ENCODE measurements around the gene ATF3. TPM values are rescaled to one million over a fixed set of nuclear protein-coding genes. Genes with fewer than 3 reads are reported as not detected.

The ATF3 gene
- total RNA-seq, 1 experiment from 2014 or later, result 21.8 TPM

- H3K9me3 Mint-ChIP-seq (ENCODE audit: unreplicated experiment), result no peaks in the 10 kb centered on the region
- intact Hi-C loops (cut with micrococcal nuclease; ENCODE audit: unreplicated experiment), result loop anchor here (10.0 kb wide), 1 partner anchor 415 kb away; the partner anchor contains the start of gene ANGEL2
- TF ChIP-seq, protein P1, sequence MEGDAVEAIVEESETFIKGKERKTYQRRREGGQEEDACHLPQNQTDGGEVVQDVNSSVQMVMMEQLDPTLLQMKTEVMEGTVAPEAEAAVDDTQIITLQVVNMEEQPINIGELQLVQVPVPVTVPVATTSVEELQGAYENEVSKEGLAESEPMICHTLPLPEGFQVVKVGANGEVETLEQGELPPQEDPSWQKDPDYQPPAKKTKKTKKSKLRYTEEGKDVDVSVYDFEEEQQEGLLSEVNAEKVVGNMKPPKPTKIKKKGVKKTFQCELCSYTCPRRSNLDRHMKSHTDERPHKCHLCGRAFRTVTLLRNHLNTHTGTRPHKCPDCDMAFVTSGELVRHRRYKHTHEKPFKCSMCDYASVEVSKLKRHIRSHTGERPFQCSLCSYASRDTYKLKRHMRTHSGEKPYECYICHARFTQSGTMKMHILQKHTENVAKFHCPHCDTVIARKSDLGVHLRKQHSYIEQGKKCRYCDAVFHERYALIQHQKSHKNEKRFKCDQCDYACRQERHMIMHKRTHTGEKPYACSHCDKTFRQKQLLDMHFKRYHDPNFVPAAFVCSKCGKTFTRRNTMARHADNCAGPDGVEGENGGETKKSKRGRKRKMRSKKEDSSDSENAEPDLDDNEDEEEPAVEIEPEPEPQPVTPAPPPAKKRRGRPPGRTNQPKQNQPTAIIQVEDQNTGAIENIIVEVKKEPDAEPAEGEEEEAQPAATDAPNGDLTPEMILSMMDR (IDR thresholded peaks at IDR 0.05; ENCODE audit: insufficient read depth in 1 of 2, low read depth in 1 of 2, low read length in 1 of 2, severe bottlenecking in 1 of 2, unreplicated experiment in 1 of 2), result no peak
- H3K27me3 Mint-ChIP-seq (ENCODE audit: insufficient read depth, unreplicated experiment), result no peaks in the 10 kb centered on the region
- Histone ChIP-seq H3K4me1 (peaks cover 27% of the 10 kb centered on the region), H3K36me3 (ENCODE audit: control insufficient read depth, insufficient read depth, low read length) (no peaks in the 10 kb centered on the region), H3K4me3 (ENCODE audit: low read depth, low read length) (no peak overlapping the region), H3K27me3 (replicated peaks; ENCODE audit: control insufficient read depth, insufficient read depth, low read length) (peaks cover 2% of the 10 kb centered on the region; the same call in 1 of the 2 replicates), H3K9me3 (no peaks in the 10 kb centered on the region)
- H3K4me1 Mint-ChIP-seq (ENCODE audit: low read depth, unreplicated experiment), result peaks cover 43% of the 10 kb centered on the region
- POLR2A ChIA-PET, result interaction anchor here (0.5 kb wide), 1 partner anchor 162 kb away, joined by 4 read pairs; no protein-coding TSS in a partner anchor
- BruUV-seq (replicated peaks), result no TSS peak
- CTCF ChIA-PET, result no interaction called here
- no peak overlapping the region for H3K4me3 Mint-ChIP-seq (ENCODE audit: unreplicated experiment)
- peaks cover 6% of the 10 kb centered on the region for H3K36me3 Mint-ChIP-seq (ENCODE audit: insufficient read depth, unreplicated experiment)
- no peak for DNase-seq
- H3K27ac Mint-ChIP-seq (ENCODE audit: unreplicated experiment), result no peak overlapping the region
These were observed 8.3 kb upstream of the ATF3 start for GRCh38 chr1:212600071-212600915.

DNA sequence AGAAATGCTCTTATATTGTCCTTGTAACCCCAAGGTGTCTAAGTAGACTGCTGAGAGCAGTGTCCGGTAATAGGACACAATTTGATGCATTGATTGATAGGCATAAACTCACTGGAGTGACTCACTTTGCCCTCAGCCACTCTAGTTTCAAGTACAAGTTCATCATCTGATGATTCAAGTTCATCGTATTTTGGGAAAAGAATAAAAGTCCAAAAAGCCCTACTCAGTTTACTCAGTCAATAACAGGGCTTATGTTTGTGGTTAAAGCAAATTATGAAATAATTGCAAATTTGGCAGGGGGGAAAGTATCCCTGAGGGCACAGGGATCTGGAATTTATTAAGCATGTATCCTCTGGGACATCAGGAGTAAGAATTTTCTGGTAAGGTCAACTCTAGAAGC is 7.6 kb upstream of the ATF3 start:
- Histone ChIP-seq H3K9me3 (no peaks in the 10 kb centered on the region), H3K4me3 (ENCODE audit: low read depth, low read length) (no peak overlapping the region), H3K4me1 (peaks cover 29% of the 10 kb centered on the region), H3K36me3 (ENCODE audit: control insufficient read depth, insufficient read depth, low read length) (no peaks in the 10 kb centered on the region), H3K27me3 (replicated peaks; ENCODE audit: control insufficient read depth, insufficient read depth, low read length) (peaks cover 2% of the 10 kb centered on the region; the same call in 1 of the 2 replicates)
- DNase-seq, result no peak
- TF ChIP-seq, protein P1 (IDR thresholded peaks at IDR 0.05; ENCODE audit: insufficient read depth in 1 of 2, low read depth in 1 of 2, low read length in 1 of 2, severe bottlenecking in 1 of 2, unreplicated experiment in 1 of 2), result no peak
- no peak overlapping the region for H3K27ac Mint-ChIP-seq (ENCODE audit: unreplicated experiment)
- no TSS peak for BruUV-seq (replicated peaks)
- CTCF ChIA-PET, result no interaction called here
- intact Hi-C loops (cut with micrococcal nuclease; ENCODE audit: unreplicated experiment), result loop anchor here (10.0 kb wide), 1 partner anchor 414 kb away; the partner anchor contains the start of gene ANGEL2
- no peak overlapping the region for H3K4me3 Mint-ChIP-seq (ENCODE audit: unreplicated experiment)
- POLR2A ChIA-PET, result interaction anchor here (0.5 kb wide), 1 partner anchor 161 kb away, joined by 4 read pairs; no protein-coding TSS in a partner anchor
- no peaks in the 10 kb centered on the region for H3K27me3 Mint-ChIP-seq (ENCODE audit: insufficient read depth, unreplicated experiment)
- H3K4me1 Mint-ChIP-seq (ENCODE audit: low read depth, unreplicated experiment), result peaks cover 44% of the 10 kb centered on the region
- H3K9me3 Mint-ChIP-seq (ENCODE audit: unreplicated experiment), result no peaks in the 10 kb centered on the region
- H3K36me3 Mint-ChIP-seq (ENCODE audit: insufficient read depth, unreplicated experiment), result peaks cover 6% of the 10 kb centered on the region

DNA sequence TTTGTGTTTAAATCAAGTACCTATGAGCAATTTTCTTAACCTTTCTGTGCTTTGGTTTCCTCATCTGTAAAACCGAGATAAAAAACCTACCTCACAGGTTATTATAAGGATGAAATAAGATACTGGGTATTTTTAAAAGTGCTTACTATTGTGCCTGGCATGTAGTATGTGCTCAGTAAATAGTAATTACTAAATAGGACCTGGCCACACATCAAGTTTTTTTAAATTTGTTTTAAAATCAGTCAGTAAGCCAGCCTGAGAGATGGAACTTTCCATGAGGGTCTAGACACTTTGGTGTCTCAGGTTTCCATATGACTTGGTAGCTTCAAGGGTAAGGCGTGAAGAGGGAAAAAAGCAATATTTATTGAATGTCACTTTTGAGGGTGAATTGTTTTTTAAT is 7.0 kb upstream of the ATF3 start:
- ChIA-PET CTCF (no interaction called here), POLR2A (no interaction called here)
- Mint-ChIP-seq H3K27me3 (ENCODE audit: insufficient read depth, unreplicated experiment) (no peaks in the 10 kb centered on the region), H3K4me3 (ENCODE audit: unreplicated experiment) (no peak overlapping the region), H3K4me1 (ENCODE audit: low read depth, unreplicated experiment) (peaks cover 42% of the 10 kb centered on the region), H3K9me3 (ENCODE audit: unreplicated experiment) (no peaks in the 10 kb centered on the region), H3K36me3 (ENCODE audit: insufficient read depth, unreplicated experiment) (peaks cover 6% of the 10 kb centered on the region), H3K27ac (ENCODE audit: unreplicated experiment) (no peak overlapping the region)
- Histone ChIP-seq H3K9me3 (no peaks in the 10 kb centered on the region), H3K27me3 (replicated peaks; ENCODE audit: control insufficient read depth, insufficient read depth, low read length) (peaks cover 2% of the 10 kb centered on the region; the same call in 1 of the 2 replicates), H3K4me3 (ENCODE audit: low read depth, low read length) (no peak overlapping the region), H3K36me3 (ENCODE audit: control insufficient read depth, insufficient read depth, low read length) (no peaks in the 10 kb centered on the region), H3K4me1 (peaks cover 29% of the 10 kb centered on the region)
- DNase-seq, result no peak
- BruUV-seq (replicated peaks), result no TSS peak
- TF ChIP-seq, protein P1 (IDR thresholded peaks at IDR 0.05; ENCODE audit: insufficient read depth in 1 of 2, low read depth in 1 of 2, low read length in 1 of 2, severe bottlenecking in 1 of 2, unreplicated experiment in 1 of 2), result no peak
- intact Hi-C loops (cut with micrococcal nuclease; ENCODE audit: unreplicated experiment), result loop anchor here (10.0 kb wide), 1 partner anchor 413 kb away; the partner anchor contains the start of gene ANGEL2

Measured in Caco-2 (cell line).